ENCODE results near the gene GLS2.
"Not testable (repeated sequence)": the region's sequence is repeated elsewhere in the genome, so short reads cannot be mapped to it uniquely, and the experiment has no call there.

GLS2 gene

DNA sequence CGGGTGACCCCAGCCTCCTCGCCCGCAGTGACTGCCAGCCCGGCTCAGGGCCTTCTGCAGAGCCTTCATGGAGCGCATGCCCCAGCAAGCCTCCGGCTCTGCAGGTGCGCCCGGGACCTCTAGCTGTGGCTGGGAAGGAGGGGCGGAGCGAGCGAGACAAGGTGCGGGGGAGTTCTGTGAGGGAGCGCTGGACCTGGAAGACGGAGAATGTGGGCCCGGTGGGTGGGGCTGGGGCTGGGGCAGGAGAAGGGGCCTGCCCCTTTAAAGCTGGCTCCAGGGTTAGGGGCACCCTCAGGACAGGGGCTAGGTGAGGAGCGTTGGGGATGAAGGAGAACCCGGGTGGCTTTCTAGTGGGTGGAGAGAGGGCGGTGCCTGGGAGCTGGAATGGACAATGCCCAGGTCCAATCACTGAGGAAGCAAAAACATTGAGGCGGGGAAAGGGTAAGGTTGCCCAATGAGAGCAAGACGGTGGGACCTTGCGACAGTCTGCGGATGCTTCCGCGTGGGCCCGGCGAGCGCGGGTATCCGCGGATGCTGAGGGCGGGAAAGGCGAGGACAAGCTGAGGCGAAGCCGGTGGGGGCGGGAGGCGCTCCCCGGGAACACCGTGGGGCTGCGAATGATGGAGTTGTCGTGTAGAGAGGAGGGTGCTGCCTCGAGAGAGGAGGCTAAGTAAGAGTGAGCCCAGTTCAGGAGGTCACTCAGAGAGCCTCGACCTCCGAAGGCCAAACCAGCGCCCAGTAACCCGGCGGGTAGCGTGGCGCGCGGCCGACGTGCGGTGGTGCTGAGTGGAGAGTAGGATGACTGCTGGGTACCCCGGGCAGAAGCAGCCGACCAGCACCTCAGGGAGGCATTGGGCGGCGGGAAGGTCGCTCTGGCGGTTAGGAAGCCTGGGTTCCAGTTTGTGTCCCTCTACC is at the start of gene GLS2:
TSS of gene GLS2 (minus strand) at position 121 of the 915 bp plus-strand sequence. CDS start at position 78, 43 bp downstream.
- peak; percentile 58 for DNase-seq

DNA sequence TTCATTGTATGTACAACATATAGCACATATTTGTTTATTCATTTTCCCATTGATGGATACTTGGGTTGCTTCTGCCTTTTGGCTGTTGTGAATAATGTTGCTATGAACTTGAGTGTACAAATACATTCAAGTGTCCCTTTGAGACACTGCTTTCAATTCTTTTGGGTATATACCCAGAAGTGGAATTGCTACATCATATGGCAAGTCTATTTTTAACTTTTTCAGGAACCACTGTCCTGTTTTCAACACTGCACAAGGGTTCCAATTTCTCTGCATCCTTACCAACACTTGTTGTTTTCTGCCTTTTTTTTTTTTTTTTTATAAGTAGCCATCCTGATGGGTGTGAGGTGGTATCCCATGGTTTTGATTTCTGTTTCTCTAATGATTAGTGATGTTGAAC is 49.6 kb upstream of the GLS2 start:
- no peak for DNase-seq

DNA sequence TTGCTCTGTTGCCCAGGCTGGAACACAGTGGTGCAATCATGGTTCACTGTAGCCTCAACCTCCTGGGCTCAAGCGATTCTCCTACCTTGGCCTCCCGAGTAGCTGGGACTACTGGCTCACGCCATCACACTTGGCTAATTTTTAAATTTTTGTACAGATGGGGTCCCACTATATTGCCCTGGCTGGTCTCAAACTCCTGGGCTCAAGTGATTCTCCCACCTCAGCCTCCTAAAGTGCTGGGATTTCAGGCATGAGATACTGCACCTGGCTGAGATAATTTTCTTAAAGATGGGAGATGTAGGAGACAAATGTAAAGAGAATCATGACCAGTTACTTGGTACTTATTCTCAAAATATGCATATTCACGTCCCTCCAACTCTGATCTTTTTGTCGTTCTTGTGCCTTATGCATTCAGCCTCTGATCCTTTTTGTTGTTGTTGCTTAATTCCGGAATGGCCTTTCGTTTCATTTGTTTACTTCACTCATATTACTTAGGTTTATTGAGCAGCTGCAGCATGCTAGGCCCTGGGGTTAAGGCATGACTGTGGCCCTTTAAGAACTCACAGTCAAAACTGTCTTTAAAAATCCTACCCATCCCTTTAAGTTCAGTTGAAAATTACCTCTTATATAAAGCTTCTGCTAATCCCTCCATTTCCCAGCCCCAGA is 42.6 kb upstream of the GLS2 start:
- DNase-seq, result no peak

DNA sequence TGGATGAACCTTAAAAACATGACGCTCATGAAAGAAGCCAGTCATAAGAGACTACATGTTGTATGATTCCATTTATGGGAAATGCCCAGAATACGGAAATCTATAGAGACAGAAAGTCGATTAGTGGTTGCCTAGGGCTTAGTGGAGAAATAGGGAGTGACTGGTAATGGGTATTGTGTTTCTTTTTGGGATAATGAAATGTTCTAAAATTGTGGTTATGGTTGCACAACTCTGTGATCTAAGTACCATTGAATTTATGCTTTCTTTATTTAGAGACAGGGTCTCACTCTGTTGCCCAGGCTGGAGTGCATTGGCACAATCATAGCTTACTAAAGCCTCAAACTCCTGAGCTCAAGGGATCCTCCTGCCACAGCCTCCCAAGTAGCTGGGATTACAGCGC is 41.7 kb upstream of the GLS2 start:
- no peak for DNase-seq

DNA sequence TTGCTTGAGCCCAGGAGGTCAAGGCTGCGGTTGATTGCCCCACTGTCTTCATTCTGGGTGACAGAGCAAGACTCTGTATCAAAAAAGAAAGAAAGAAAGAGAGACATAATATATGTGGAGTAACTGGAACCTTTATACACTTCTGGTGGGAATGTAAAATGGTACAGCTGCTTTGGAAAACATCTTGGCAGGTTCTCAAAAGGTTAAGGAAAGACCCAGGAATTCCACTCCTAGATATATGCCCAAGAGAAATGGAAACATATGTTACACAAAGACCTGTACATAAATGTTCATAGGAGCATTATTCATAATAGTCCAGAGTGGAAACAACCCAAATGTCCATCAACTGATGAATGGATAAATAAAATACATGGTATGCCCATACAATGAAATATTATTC is 40.9 kb upstream of the GLS2 start:
- DNase-seq, result no peak

DNA sequence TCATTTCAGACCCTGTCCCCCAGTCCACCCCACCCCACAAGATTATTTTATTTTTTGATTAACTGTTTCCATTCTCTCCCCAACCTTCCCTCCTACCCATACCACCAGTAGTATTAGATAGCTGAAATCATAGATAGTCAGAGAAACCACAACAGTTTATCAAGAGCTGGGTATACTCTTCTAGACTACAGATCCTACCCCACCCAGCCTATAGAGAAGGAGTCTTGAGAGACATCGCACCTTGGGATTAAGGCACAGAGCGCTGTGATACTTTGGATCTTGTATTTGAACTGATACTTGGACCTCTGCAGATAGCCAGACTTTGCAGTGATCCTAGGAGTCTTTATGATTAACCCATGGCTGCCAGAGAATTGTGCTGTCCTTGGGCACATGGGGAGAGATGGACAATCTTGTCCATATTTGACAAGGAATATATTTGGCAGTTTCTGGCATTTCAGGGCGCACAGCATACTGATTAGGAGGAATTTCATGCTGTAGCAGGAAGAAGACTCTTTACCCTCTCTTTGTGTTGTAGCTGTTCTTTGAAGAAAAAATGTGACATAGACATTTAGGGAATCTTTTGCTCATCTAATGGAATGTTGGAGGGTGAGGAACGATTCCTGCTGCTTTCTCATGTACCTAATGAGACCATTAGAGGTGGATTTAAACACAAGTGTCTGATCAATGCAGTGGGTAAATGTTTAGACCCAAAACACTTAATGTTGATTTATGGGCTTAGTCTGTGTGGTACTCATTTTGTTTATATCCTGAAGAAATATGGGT is 34.6 kb upstream of the GLS2 start:
- no peak for DNase-seq

DNA sequence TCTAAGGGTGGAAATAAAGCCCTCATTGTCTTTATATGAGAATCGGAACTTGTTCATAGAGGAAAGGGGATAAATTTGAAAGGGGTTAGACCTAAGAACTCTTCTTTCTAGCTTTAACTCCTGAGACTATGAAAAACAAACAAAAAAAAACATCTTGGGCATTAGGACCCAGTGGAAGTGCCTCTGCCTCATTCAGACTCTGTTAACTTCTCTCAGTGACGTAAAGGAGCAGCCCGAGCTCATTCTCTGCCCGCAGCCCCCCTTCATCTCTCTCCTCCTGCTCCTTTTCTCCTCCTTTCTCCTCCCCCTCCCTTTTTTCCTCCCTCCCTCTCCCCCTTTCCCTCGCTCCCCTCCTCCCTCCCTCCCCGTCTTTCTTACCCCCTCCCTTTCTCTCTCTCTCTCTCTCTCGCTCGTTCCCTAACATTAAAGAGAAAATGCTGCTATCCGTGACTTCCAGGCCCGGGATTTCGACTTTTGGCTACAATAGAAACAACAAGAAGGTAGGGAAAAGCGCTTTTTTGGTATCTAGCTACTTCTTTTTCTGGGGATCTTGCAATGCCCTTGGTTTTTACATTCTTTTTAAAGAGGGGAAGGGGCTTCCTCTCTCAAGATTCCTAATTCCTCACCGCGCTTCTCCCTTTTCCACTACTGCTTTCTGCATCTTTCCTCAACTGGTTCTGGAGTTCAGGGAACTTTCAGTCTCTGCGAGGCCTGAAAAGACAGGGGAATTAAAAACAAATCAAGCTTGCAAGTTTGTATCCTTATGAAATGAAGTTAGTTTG is 33.8 kb upstream of the GLS2 start, which contains the start of gene RBMS2:
TSS of gene RBMS2 (plus strand) at position 231 of the 782 bp plus-strand sequence. CDS start at position 435, 204 bp downstream.
- DNase-seq, result peak; percentile 36

DNA sequence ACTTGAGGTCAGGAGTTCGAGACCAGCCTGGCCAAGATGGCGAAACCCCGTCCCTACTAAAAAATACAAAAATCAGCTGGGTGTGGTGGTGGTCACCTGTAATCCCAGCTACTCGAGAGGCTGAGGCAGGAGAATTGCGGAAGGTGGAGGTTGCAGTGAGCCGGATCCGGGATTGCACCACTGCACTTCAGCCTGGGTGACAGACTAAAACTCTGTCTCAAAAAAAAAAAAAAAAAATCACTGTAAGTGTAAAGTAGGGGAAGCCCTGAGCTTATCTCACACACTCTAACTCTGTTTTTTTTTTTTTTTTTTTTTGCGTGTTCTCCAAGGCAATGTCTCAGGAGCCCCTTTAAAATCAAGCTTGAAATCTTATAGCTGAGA is 33.2 kb upstream of the GLS2 start:
- no peak for DNase-seq

DNA sequence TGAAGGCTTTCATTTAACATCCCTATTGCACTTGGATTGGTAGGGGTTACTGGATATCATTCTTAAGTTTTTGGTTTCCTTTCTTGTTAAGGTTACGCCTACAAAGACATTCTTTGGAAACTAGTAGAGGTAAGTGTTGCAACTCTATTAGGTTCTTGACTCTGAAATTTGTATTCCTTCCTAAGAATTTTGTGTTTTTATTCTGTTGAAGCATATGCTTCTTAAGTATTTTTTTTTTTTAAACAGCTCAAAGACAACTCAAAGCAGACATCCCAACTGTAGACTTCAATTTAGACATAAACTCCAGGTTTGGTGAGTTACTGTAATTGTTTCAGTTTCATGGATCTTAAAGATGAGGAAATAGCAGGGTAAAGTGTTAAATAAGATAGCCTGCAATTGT is 32.5 kb upstream of the GLS2 start:
- no peak for DNase-seq

DNA sequence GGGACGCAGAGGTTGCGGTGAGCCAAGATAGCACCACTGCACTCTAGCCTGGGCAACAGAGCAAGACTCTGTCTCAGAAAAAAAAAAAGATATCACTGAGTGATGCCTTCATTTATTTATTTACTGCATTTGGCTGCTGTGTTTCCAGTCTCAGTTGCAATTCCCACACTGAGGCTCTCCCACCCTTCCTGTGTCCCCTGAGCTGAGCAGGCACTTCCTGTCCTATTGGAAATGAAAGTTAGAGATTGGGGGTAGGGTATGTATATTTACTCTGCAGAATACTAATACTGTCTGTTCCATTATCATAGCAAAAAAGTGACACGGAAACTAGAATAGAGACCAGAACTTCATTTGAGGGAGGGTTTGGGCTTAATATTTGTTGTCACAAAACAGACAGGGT is 32.1 kb upstream of the GLS2 start:
- no peak for DNase-seq

DNA sequence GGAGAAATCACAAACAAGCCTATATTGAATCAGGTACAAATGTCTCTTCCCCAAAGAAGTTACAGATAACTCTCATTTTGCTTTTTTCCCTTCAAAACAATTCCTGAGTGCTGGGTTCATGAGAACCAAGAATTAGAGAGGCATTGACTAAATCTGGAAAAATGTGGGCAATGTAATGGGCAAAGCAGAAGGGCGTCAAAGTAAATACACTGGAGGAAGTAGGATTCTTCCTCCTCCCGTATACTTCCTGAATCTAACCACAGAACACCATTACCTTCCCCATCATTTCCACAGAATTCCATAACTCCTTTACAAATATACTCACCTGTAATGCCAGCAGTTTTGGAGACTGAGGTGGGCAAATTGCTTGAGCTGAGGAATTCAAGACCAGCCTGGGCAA is 30.6 kb upstream of the GLS2 start:
- no peak for DNase-seq

DNA sequence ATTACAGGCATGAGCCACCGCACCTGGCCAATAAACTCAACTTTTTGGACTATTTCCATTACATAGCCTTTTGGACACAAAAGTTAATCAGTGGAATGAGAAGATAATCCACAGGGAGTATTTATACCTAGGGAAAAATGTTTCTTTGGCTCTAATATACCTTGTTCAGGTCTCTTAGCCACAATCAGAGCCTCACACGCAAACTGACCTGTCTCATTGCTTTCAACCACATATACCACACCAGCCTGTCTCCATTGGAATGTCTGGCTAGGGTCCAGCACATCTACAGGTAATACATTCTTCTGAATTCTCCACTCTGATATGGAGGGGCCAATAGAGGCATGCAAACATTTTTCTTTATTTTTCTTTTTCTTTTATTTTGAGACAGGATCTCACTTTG is 29.9 kb upstream of the GLS2 start:
- DNase-seq, result no peak

DNA sequence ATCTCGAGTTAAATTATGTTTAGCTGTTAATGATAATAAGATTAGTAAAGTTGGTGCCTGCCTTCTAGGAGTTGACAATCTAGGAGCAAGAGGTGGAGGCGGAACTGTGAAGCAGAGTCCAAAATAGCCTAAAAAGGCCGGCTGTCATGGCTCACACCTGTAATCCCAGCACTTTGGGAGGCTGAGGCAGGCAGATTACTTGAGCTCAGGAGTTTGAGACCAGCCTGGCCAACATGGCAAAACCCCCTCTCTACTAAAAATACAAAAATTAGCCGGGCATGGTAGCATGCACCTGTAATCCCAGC is 26.0 kb upstream of the GLS2 start:
- not testable (repeated sequence) for DNase-seq

DNA sequence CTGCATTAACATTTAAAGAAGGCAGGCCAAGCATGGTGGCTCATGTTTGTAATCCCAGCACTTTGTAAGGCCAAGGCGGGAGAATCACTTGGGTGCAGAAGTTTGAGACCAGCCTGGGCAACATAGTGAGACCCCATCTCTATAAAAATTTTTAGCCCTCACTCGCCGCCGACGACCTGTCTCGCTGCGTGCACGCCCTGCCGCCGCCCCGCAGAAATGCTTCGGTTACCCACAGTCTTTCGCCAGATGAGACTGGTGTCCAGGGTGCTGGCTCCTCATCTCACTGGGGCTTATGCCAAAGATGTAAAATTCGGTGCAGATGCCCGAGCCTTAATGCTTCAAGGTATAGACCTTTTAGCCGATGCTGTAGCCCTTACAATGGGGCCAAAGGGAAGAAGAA is 22.8 kb upstream of the GLS2 start:
- no peak for DNase-seq

DNA sequence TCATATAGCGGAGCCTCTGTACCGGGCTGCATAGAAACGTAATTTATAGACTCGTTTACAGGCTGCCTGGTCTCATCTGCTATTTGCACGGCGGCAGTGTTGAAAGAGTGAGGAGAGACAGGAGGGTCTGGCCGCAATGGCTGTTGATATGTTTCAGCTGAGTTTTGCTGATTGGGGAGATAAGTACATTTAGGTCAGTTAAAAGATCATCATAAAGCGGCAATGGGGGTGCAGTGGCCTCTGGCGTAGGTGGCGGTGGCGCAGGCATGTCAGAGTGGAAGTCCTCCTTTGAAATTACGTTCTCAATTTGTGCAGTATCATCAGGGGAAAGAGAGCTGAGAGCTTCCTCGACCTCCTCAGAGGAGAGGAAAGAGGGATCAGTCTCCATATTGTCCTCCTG is 11.9 kb upstream of the GLS2 start:
- not testable (repeated sequence) for DNase-seq

DNA sequence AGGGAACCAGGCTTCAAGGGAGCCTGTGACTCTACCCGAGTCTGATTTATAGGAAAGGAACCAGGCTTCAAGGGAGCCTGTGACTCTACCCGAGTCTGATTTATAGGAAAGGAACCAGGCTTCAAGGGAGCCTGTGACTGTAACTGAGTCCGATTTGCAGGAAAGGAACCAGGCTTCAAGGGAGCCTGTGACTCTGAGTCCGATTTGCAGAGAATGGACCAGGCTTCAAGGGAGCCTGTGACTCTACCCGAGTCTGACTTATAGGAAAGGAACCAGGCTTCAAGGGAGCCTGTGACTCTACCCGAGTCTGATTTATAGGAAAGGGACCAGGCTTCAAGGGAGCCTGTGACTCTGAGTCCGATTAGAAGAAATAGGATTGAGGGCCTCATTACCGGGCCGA is 11.5 kb upstream of the GLS2 start:
- DNase-seq, result not testable (repeated sequence)

DNA sequence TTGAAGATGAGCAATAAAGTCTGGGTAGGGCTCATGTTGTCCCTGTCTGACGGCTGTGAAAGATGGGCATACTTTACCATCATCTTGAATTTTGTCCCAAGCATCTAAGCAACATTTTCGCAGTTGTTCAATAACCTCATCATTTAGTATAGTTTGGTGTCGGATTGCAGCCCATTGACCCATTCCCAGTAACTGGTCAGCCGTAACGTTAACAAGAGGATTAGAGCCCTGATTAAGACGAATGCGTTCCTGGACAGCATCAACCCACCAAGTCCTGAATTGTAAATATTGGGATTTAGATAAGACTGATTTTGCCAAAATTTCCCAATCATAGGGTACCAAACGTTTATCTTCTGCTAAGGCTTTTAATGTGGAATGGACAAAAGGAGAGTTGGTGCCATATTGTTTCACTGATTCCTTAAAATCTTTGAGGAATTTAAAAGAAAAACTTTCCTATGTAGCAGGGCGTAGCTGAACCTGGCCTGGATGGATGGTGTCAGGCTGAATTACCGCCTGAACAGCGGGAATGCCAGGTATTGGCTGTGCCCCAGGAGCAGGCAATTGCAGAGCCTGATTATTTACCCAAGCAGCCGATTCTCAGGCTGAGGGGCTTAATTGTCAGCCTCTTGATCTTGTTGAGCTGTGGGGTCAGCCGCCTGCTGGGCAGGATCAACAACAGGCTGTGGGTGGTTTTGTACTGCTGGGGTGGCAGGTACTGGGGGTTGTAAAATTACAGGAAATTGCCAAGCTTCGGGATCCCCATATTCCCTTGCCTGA is 10.4 kb upstream of the GLS2 start:
- not testable (repeated sequence) for DNase-seq

DNA sequence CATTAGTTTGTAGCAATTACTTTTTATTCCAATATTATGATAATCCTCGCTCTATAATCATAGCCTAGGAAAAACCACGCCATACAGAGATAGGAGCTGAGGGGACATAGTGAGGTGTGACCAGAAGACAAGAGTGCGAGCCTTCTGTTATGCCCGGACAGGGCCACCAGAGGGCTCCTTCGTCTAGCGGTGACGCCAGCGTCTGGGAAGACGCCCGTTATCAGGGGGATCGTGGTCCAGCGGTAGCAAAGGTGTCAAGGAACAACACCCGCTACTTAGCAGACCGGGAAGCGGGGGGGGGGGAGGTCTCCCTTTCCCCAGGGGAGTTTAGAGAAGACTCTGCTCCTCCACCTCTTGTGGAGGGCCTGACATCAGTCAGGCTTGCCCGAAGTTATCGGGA is 8.7 kb upstream of the GLS2 start:
- DNase-seq, result peak; percentile 52

DNA sequence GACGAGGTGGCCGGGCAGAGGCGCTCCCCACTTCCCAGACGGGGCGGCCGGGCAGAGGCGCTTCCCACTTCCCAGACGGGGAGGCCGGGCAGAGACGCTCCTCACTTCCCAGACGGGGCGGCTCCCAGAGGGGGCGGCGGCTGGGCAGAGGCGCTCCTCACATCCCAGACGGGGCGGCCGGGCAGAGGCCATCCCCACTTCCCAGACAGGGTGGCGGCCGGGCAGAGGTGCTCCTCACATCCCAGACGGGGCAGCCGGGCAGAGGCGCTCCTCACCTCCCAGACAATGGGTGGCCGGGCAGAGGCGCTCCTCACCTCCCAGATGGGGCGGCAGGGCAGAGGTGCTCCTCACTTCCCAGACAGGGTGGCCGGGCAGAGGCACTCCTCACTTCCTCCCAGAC is 6.5 kb upstream of the GLS2 start:
- not testable (repeated sequence) for DNase-seq

DNA sequence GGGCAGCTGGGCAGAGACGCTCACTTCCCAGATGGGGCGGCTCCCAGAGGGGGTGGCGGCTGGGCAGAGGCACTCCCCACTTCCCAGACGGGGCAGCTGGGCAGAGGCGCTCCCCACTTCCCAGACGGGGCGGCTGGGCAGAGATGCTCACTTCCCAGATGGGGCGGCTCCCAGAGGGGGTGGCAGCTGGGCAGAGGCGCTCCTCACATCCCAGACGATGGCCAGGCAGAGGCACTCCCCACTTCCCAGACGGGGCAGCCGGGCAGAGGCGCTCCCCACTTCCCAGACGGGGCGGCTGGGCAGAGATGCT is 6.1 kb upstream of the GLS2 start:
- DNase-seq, result not testable (repeated sequence)

DNA sequence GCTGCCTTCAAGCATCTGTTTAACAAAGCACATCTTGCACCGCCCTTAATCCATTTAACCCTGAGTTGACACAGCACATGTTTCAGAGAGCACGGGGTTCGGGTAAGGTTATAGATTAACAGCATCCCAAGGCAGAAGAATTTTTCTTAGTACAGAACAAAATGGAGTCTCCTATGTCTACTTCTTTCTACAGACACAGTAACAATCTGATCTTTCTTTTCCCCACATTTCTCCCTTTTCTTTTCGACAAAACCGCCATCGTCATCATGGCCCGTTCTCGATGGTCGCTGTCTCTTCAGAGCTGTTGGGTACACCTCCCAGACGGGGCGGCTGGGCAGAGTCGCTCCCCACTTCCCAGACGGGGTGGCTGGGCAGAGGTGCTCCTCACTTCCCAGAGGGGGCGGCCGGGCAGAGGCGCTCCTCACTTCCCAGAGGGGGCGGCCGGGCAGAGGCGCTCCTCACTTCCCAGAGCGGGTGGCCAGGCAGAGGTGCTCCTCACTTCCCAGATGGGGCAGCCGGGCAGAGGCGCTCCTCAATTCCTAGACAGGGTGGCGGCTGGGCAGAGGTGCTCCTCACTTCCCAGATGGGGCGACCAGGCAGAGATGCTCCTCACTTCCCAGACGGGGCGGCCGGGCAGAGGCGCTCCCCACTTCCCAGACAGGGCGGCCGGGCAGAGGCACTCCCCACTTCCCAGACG is 5.6 kb upstream of the GLS2 start:
- DNase-seq, result not testable (repeated sequence)

DNA sequence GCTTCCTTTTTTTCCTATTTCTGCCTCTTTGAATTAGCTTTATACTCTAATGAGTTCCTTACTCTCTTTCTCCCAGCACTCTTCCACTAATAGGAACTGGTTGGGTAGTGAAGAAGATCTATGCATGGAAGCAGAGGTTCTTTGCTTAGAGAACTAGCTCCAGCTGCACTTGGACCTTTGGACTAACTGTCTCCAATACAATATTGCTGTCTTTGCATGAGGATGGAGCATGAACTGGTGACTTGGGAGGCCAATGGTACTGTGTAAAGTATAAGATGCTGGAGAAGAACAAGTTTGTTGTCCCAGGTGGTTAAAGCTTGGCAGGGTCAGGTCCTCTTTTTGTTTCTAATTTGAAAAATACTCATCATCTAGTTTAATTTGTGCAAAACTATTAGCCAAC is 2.4 kb upstream of the GLS2 start:
- no peak for DNase-seq

Data from activated CD4-positive, alpha-beta T cell treated with anti-CD3 and anti-CD28 coated beads, Interleukin-10, Interleukin-2, amounts not matched to agents 100 ng/mL and 50 ng/mL, durations not matched to agents 16 hours and 8 hours (primary cell).